Measurements from ENCODE around the gene PTTG1.

Gene PTTG1

GRCh38 chr5:160450164-160450932 is 28.7 kb downstream of the PTTG1 start:
- TF ChIP-seq CTCF (IDR thresholded peaks at IDR 0.05) = no peak

DNA sequence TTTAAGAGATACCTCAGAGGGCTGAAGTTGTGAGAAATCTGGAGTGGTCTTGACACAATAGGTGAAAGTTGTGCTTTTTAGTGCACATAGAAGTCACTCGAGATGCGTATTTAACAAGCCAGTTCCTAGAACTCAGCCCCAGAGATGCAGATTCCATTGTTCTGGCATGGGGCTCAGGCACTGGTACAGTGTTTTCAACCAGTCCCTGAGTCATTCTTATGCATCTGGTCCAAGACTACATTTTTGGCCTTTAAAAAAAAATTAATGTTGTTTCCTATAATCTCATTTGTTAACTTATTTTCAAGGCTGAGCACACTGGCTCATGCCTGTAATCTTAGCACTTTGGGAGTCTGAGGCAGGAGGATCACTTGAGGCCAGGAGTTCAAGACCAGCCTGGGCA is 29.6 kb downstream of the PTTG1 start:
- no peak for TF ChIP-seq CTCF (IDR thresholded peaks at IDR 0.05)

- TF ChIP-seq CTCF (IDR thresholded peaks at IDR 0.05) = no peak
These were observed 30.4 kb downstream of the PTTG1 start for GRCh38 chr5:160452036-160452435.

DNA sequence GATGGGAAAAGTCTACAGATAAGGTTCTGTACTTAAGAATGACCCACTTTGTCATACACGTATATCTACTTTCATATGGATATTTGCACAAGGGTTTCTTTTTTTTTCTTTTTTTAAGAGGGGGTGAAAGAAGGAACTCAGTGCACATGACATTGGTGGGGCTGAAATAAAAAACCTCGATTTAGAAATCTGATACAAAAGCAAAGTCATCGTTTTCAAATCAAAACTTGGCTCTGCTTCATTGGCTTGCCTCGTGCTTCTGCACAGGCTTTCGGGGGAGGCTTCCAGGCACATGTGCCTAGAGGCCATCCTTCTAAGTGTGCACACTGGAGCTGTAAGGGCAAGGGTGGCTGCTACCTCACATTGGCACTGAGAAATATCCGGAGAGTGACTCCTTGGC is 31.1 kb downstream of the PTTG1 start:
- no peak for TF ChIP-seq CTCF (IDR thresholded peaks at IDR 0.05)

- TF ChIP-seq CTCF (IDR thresholded peaks at IDR 0.05) = no peak
These were observed 32.1 kb downstream of the PTTG1 start for GRCh38 chr5:160453751-160454150.

GRCh38 chr5:160455600-160455999 is 33.9 kb downstream of the PTTG1 start:
- no peak for TF ChIP-seq CTCF (IDR thresholded peaks at IDR 0.05)

DNA sequence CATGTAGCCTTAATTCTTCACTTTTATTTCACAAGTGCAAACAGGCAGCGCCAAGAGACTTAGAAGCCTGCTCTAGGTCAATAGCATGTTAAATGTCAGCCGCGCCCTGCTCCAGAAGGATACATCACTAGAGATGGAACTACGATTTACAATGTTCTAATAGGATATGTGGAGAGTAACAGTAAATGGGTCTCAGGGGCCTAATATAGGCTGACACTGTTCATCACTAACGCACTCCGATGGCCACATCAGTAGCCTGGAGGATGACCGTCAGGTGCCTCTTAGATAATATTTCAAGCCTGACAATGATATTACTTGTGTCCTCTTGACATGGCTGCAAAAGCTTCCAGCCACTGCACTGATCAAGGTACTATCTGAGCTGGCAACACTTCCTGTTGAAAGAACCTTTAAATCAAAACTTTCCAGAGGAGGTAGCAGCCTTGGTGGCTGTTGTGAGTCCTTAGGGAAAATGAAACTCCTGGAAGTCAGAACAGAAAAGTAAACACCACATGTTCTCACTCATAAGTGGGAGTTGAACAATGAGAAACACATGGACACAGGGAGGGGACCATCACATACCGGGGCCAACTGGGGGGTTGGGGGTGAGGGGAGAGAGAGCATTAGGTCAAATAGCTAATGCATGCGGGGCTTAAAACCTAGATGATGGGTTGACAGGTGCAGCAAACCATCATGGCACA is 35.0 kb downstream of the PTTG1 start:
- TF ChIP-seq CTCF (IDR thresholded peaks at IDR 0.05) = no peak

Measured in LNCAP (cell line).